SK-N-SH (cell line): ENCODE measurements around the gene MYO1D.

ENCODE experiments used
- ELF1 ChIP-seq: IDR thresholded peaks from 2 replicates; pipeline ENCODE4 v1.4.0; 2012
- GABPA ChIP-seq: IDR thresholded peaks from 2 replicates; pipeline ENCODE4 v1.4.0; 2012; ENCODE audit warnings: low read depth, mild to moderate bottlenecking
- MXI1 ChIP-seq: IDR thresholded peaks from 2 replicates; pipeline ENCODE4 v1.6.1; 2012; ENCODE audit warnings: mild to moderate bottlenecking, low read depth, low read length, improper control_type of control experiment
- NRF1 ChIP-seq: IDR thresholded peaks from 2 replicates; pipeline ENCODE4 v1.6.1; 2012; ENCODE audit warnings: low read depth, mild to moderate bottlenecking, low read length
- RAD21 ChIP-seq: IDR thresholded peaks from 2 replicates; pipeline ENCODE4 v1.6.1; 2012; ENCODE audit warnings: mild to moderate bottlenecking, low read length
- TF ChIP-seq, protein P1 (sequence below): fragments of 200-600 bp; sonication (generic); IDR thresholded peaks from 2 replicates; pipeline ENCODE4 v1.6.1; 2017; ENCODE audit warnings: antibody characterized with exemption, mild to moderate bottlenecking, moderate library complexity
- TF ChIP-seq, protein P2 (sequence below): IDR thresholded peaks from 2 replicates; pipeline ENCODE4 v1.6.1; 2012; ENCODE audit warnings: mild to moderate bottlenecking, low read depth, low read length, moderate library complexity

DNA sequence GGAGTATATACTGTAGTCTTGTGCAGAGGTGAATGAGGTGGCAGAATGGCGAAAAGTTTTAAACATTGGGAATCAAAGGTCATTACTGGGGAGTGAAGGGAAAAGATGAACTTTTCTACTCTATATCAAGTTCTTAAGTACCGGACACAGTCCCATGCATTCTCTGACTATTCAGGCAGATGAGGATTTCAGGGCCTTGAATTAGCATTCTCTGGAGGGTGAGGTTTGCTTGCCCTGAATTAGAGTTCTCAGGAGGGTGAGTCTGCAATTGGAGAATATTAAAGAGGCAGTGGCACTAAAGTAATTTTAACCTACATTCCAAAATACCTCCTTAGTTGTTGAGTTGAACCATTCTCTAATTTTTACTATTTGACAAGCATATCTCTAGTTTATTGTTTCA is 423.6 kb downstream of the MYO1D start:
- TF ChIP-seq, protein P1, sequence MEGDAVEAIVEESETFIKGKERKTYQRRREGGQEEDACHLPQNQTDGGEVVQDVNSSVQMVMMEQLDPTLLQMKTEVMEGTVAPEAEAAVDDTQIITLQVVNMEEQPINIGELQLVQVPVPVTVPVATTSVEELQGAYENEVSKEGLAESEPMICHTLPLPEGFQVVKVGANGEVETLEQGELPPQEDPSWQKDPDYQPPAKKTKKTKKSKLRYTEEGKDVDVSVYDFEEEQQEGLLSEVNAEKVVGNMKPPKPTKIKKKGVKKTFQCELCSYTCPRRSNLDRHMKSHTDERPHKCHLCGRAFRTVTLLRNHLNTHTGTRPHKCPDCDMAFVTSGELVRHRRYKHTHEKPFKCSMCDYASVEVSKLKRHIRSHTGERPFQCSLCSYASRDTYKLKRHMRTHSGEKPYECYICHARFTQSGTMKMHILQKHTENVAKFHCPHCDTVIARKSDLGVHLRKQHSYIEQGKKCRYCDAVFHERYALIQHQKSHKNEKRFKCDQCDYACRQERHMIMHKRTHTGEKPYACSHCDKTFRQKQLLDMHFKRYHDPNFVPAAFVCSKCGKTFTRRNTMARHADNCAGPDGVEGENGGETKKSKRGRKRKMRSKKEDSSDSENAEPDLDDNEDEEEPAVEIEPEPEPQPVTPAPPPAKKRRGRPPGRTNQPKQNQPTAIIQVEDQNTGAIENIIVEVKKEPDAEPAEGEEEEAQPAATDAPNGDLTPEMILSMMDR = no peak
- TF ChIP-seq RAD21 (no peak), MXI1 (no peak), NRF1 (no peak), GABPA (no peak), ELF1 (no peak)
- TF ChIP-seq, protein P2, sequence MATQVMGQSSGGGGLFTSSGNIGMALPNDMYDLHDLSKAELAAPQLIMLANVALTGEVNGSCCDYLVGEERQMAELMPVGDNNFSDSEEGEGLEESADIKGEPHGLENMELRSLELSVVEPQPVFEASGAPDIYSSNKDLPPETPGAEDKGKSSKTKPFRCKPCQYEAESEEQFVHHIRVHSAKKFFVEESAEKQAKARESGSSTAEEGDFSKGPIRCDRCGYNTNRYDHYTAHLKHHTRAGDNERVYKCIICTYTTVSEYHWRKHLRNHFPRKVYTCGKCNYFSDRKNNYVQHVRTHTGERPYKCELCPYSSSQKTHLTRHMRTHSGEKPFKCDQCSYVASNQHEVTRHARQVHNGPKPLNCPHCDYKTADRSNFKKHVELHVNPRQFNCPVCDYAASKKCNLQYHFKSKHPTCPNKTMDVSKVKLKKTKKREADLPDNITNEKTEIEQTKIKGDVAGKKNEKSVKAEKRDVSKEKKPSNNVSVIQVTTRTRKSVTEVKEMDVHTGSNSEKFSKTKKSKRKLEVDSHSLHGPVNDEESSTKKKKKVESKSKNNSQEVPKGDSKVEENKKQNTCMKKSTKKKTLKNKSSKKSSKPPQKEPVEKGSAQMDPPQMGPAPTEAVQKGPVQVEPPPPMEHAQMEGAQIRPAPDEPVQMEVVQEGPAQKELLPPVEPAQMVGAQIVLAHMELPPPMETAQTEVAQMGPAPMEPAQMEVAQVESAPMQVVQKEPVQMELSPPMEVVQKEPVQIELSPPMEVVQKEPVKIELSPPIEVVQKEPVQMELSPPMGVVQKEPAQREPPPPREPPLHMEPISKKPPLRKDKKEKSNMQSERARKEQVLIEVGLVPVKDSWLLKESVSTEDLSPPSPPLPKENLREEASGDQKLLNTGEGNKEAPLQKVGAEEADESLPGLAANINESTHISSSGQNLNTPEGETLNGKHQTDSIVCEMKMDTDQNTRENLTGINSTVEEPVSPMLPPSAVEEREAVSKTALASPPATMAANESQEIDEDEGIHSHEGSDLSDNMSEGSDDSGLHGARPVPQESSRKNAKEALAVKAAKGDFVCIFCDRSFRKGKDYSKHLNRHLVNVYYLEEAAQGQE = no peak
